Testis (tissue), 2 donors: ENCODE measurements around the gene PPOX.

Source experiments
- CTCF ChIP-seq, 3 experiments: fragments of 450-650 bp in 2 of 3; fragments of 200-600 bp in 1 of 3; sonication (generic) in 1 of 3; IDR thresholded peaks; one replicate each; pipeline ENCODE4 v1.5.1; 2016 to 2019; ENCODE audit warnings: antibody characterized with exemption in 3 of 3, mild to moderate bottlenecking in 2 of 3, moderate library complexity in 1 of 3
- POLR2A ChIP-seq: fragments of 450-650 bp; IDR thresholded peaks from one replicate; pipeline ENCODE4 v1.6.1; 2017; ENCODE audit warnings: antibody characterized with exemption, mild to moderate bottlenecking, moderate library complexity

DNA sequence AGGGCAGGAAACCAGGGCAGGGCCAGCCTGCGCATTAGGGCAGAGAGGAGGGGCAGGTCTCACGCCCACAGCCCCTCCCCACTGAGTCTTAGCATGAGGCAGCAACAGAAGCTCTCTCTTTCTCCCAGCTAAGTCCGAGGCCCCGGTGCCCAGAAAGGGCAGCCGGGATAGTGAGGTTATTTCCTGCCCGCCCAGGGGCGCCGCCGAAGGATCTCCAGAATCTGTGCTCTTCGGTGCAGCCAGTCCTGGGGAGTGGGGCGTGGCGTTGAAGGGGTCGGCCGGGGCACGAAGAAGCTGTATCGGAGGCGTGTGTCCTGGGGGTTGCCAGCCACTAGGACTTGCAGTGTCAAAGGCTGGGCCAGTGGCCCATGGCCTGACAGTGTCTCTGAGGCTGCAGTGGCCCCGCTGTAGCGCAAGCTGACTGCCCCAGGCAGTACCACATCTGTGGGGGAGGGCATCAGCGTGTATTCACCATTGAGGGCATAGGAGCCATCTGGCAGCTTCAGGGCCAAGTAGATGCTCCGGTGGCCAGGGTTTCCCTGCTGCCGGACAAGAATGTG lies 24.8 kb downstream of the PPOX start:
- no peak for TF ChIP-seq CTCF (IDR thresholded peaks at IDR 0.05)
- TF ChIP-seq POLR2A, result no peak
